HG03378 (cell line): Measurements from ENCODE around the gene DHRSX.
"Not testable (repeated sequence)": the region's sequence is repeated elsewhere in the genome, so short reads cannot be mapped to it uniquely, and the experiment has no call there.

Source experiments
- ATAC-seq: cut with Tn5 transposase; IDR thresholded peaks from one replicate; pipeline ENCODE4 v1.9.1; 2021; ENCODE audit warnings: mild to moderate bottlenecking, moderate library complexity; ENCODE audit not compliant: unreplicated experiment

Gene DHRSX

DNA sequence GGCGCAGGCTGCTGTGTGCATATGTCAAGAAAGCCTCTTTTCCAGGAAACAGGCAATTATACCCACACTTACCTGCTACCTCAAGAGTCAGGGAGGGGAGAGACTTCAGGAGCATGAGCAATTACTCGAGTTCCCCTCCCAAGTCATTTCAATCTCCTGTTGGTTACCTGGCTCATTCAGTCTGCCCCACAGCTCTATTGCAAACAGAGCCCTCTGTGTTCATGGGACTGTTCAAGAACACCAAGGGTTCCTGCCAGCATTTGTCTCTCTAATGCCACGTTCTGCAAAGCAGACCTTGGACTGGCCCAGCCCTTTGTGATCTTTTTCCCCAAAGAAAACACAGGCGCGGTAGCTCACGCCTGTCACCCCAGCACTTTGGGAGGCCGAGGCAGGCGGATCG is 274.6 kb downstream of the DHRSX start:
- ATAC-seq, result no peak

DNA sequence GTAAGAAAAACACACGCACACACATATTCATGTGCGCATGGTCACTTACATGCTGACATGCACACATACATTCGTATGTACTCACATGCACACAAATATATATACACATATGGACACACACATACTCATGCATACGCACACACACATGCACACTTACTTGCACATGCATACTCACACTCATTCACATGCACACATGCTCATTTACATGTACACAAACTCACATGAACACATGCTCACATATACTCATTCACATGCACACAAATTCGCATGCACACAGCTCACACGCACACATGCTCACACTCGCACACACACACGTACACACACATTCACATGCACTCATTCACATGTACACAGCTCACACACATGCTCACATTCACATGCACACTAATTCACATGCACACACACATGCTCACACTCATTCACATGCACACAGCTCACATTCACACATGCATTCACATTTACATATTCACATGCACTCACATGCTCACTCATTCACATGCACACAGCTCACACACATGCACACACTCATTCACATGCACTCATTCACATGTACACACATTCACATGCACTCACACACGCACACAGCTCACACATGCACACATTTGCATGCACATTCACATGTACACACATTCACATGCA is 276.1 kb downstream of the DHRSX start:
- no peak for ATAC-seq

DNA sequence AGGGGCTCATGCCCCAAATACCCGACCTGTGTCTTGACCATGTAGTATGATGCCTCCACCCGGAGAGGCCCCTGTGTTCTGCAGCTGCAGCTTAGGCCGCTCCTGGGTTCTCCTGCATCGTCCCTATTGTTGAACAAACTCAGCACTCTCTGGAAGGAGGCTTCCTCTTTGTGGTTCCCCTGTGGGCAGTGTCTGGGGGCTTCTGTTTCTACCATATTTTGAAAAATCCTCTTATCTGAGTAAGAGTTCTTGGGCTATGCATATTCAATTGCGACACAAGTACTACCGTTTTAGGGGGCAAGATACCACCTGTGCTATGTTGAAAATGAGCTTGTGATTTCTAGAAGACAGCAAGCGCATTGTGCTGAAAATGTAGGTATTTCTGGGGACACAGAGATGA is 276.6 kb downstream of the DHRSX start:
- ATAC-seq, result no peak

DNA sequence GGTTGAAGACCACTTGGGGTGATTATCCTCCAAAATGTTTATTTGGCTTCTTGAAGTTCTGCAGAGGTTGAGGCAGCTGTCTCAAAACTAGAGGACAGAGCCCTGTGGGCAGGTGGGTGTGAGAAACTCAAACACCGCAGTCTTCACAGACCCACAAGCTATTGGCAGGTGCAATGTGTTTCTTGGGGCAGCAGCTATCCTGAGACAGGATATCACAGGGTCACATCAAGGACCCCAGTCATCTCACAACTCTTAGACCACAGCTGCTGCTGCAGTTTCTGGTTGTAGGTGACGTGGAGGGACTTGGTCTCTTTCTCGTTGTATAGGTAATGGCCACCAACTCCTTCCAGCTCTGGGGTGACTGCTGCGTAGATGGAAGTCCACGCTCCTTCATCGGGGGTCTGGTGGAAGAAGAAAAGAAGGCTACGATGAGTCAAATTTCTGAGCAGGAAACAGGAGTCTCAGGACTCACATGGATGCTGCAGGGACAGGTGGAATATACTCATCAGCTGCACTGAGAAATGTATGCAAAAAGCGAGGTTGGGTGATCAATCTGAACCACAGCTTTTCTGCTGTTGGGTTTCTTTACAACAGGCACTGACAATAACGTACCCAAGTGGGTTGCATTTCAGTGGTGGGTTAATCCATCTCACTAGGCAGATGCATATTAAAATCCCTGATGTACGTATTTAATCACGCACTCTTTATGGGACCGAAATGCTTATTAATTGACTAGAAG is 279.8 kb downstream of the DHRSX start:
- no peak for ATAC-seq

DNA sequence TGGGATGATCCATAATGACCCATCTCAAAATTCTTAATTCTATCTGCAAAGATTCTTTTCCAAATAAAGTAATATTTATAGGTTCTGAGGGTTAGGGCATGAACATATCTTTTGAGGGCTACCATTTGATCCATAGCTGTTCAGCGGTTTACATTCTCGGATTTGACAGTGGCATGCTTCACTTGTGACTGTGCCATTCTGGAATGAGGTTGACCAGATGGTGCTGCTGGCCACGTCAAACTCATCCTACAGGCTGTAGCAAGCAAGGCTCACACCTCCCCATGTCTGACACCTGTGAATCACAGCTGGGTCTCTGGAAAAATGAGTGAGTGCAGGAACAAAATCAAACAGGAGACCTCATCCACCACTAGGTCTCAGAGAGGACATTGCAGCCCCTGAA is 280.5 kb downstream of the DHRSX start:
- ATAC-seq, result no peak

DNA sequence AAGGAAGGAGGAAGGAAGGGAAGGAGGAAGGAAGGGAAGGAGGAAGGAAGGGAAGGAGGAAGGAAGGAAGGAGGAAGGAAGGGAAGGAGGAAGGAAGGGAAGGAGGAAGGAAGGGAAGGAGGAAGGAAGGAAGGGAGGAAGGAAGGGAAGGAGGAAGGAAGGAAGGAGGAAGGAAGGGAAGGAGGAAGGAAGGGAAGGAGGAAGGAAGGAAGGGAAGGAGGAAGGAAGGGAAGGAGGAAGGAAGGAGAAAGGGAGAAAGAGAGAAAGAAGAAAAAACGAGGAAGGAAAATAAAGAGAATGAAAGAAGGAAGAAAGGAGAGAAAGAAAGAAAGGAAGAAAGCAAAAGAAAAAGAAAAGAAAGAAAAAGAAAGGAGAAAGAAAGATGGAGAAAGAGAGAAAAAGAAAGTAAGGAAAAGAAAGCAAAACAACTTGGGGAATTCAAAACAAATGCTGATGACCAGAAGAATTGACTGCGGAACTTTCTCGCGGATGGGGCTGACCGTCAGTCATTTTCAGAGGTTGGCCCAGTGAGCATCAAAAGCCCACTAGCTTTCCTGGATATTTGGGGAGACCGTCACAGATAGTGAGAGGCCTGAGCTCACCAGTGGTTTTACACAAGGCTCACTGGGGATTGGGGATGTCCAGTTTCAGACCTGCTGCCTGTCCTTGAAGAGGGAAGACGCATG is 286.5 kb downstream of the DHRSX start:
- ATAC-seq, result not testable (repeated sequence)

DNA sequence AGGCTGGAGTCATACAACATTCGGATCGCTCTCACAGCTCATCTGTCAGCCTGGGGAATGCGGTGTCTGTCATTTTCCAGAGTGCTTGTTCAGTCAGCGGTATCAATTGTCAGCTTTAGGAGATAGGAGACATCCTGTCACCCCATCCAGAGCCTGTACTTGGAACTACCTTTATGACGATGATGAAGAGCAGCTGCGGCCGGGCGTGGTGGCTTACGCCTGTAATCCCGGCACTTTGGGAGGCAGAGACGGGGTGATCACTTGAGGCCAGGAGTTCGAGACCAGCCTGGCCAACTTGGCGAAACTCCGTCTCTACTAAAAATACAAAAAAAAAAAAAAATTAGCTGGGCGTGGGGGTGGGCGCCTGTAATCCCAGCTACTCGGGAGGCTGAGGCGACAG is 289.1 kb downstream of the DHRSX start:
- not testable (repeated sequence) for ATAC-seq

DNA sequence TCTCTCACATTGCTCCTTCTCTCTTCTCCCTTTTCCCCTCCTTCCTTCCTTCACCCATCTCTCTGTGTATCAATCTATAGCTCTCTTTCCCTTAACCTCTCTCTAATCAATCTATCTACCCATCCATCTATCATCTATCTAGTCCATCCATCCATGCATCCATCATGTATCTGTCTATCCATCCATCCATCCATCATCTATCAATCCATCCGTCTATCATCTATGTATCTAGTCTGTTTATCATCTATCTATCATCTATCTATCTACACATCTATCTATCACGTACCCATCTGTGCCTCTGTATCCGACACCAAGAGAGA is 307.5 kb downstream of the DHRSX start:
- ATAC-seq, result no peak

DNA sequence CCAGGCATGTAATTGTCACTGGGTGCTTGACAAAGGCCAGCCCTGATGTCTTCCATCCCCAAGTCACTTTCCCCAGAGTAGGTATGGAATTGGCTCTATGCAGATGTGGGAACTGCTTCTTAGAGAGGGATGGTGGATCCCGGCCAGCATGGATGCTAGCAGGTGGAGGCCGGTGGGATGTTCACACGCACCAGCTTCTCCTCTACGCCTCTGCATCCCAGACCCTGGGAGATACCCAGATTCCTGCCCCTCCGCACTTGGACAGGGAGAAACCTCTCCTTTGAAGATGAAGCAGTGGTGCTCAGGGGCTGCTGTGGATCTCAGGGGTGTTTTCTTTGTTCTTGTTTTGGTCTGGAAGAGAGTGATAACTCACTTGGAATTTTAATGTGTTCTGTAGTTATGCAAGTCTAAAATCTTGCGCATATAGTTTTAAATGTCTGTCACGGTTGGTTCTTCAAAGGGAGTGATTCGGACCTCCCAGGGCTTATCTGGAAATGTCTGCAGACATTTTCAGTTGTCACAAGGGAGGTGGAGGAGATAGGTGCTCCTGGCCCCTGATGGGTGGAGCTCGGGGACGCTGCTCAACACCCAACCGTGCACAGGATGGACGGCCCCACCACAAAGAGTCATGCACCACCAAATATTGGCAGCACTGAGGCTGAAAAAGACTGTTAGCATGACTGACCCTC is 308.0 kb downstream of the DHRSX start:
- no peak for ATAC-seq

DNA sequence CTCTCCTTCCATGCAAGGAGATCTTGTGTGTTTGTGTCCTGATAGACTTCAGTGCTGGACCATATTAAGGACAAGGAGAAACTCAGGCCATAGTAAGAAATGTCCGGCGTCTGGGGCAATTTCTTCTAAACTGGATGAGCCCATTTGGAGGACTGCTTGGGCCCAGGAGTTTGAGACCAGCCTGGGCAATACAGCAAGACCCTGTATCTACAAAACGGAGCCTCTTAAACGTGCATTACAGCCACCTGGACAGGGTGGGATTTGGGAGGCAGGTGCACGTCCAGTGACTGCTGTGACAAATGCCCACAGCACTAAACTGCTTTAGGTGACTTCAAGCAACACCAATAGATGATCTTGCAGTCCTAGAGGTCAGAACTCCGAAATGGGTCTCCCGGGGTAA is 311.9 kb downstream of the DHRSX start:
- ATAC-seq, result no peak

DNA sequence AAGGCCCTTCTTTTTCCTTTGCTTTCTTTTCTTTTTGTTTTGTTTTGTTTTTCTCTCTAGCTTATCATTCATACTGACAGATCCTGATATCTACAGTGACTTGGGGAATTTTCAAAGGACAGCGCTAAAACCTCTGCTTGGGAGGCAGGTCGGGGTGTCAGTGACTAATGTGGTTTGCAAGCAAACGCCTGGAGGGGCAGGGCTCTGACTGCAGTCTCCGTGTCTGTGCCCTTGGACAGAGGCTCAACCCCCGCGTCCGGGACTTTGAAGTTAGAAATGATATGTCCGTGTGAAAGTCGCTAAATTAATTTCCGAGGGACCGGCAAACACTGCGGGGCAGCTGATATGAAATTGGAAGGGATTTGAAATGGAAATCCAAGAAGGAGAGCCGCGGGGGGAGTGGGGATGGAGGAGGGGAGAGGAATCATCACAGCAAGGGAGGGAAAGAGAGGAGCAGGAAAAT is 312.4 kb downstream of the DHRSX start:
- no peak for ATAC-seq

DNA sequence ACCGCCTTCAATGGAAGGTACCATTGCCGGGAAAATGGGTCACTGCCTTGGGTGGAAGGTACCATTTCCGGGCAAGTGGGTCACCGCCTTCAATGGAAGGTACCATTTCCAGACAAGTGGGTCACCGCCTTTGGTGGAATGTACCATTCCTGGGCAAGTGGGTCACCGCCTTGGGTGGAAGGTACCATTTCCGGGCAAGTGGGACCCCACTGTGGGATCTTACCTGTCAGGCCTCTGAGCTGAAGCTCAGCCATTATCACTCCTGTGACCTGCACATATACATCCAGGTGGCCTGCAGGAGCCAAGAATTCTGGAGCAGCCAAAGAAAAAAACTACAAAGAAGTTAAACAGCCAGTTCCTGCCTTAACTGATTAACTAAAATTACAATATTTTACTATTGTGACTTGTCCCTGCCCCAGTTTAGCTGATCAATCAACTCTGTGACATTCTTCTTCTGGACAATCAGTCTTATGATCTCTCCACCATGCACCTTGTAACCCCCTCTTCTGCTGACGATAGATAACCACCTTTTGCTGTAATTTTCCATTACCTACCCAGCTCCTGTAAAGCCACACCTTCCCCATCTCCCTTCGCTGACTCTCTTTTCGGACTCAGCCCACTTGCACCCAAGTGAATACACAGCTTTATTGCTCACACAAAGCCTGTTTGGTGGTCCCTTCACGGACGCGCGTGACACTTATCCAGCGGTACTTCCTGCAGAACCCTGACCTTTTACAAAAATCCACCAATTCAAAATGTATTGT is 313.2 kb downstream of the DHRSX start:
- no peak for ATAC-seq

DNA sequence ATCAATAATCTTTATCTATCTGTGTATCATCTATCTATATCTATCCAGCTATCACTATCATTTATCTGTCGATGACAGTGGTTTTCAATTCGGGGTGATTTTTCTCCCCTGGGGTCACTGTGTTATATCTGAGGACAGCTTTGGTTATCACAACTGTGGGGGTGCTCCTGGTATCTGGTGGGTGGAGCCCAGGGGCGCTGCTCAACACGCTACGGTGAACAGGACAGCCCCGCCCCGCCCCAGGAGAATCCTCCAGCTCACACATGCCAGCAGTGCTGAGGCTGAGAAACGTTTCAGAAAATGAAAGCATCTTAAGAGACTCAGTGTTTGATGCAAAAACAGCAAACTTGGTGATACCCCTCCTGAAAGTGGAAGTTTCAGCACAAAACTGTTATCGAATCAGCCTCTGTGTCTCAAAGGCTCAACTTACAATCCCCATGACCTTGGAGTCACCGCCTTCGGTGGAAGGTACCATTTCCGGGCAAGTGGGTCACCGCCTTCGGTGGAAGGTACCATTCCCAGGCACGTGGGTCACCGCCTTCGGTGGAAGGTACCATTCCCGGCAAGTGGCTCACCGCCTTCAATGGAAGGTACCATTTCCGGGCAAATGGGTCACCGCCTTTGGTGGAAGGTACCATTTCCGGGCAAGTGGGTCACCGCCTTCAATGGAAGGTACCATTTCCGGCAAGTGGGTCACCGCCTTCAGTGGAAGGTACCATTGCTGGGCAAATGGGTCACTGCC is 315.3 kb downstream of the DHRSX start:
- no peak for ATAC-seq

DNA sequence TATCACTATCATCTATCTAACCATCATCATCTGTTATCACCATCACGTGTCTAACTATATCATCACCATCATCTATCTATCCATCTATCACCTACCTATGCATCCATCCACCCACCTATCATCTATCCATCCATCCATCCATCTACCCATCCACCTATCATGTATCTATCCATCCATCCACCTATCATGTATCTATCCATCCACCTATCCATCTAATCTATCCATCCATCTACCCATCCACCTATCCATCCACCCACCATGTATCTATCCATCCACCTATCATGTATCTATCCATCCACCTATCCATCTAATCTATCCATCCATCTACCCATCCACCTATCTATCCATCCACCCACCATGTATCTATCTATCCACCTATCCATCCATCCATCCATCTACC is 316.7 kb downstream of the DHRSX start:
- no peak for ATAC-seq

DNA sequence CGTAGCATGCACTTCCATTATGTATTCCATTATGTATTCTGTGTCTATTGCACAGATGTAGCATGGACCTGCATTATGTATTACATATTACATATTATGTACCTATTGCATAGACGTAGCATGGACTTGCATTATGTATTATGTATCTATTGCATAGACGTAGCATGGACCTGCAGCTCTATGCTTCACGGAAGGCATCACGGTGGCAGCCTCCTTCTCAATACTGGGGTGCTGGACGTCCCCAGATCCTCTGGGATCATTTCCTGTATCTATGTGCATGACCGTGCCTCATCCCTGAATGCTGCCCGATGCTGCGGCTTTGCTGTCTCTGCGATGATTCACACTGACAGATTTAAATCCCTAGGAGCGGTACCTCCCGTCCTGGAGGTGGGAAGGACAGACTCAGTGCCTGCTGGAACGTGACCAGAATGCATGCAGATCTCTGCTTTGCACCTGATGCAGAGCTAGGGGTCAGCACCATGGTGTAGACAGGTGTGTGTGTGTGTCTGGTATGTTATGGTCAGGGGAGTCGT is 317.5 kb downstream of the DHRSX start:
- no peak for ATAC-seq

DNA sequence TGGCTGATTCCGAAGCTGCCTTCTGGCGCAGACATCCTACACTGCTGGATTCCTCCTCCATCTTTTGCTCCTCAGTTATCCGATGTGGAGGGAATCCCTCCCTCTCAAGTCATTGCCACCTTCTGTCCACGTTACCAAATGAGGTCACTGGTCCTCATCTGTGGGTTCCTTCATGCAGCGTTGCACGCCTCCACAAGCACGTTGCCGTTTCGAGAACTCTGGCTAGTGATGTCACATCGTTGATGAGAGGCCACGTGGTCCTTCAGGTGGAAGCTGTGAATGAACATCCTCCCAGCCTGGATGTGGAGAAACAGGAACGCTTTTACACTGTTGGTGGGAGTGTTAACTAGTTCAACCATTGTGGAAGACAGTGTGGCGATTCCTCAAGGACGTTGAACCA is 323.2 kb downstream of the DHRSX start:
- ATAC-seq, result no peak

DNA sequence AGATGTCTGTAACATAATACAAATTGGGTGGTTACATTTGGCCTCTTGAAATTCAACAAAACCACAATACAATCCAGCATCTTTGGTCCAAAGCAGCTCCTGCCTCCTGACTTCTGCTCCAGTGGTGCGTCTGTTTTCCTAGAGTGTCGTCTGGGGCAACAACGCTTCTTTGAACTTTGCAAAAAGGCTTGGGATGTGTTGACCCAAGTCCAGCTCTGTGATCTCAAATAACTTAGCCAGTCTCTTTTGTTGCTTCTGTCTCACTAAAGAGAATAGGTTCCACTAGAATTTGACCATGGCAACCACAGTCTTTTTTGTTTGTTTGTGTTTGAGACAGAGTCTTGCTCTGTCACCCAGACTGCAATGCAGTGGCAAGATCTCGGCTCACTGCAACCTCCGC is 324.0 kb downstream of the DHRSX start:
- ATAC-seq, result no peak

DNA sequence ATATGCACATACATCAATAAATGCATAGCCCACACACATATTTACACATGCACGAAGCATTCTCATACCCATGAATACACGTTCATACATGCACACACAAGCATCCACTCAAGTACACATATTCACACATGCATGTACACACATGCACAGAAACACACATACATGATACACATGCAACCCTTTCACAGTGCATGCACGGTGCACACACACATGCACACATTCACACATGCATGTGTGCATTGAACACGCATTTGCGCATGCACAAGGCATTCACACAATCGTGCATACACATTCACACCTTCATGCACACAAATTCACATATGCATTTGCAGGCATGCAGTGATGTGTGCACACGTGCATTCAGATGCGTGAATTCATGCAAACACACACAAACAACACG is 324.5 kb downstream of the DHRSX start:
- no peak for ATAC-seq

DNA sequence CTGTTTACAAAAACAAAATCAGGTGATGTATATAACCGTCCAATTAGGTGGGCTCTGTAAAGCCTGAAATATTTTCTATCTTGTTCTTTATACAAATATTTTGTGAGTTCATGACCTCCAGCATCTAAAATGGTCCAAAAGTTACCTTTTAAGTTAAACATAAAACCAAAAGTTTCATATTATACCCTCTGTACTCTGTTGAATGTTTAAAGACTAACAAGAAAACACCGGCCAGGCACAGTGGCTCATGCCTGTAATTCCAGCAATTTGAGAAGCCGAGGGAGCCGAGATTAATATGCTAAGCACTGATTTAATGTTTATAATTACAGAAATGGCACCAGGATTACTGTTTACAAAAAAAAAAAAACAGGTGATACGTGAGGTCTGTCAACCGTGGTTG is 328.4 kb downstream of the DHRSX start:
- no peak for ATAC-seq
